ENCODE data around the gene SEMA3E. TPM values are rescaled to one million over a fixed set of nuclear protein-coding genes. Genes with fewer than 3 reads are reported as not detected.

The SEMA3E gene
- total and polyA plus RNA-seq, 7 donors: under 0.01 to 16.3 (median 7.8) TPM

DNA sequence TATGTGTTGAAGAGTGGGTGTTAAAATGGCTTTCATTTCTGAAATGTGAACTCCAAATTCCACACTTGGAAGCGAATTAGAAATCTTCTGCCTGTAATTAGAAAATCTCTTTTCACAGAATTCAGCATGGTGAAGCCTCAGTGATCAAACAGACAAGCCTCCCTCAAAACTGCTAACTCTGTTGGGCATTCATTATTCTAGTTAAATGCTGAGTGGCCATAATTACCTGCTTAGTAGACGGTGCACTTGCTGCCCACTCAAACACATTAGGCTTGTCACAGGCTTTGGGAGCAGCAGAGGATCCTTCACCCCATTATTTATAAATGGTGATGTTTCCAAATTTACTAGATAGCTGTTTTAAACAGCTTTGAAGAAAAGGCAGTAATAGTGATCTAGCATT, 309.0 kb downstream of the SEMA3E start:
- H3K27me3 ChIP-seq: no peaks in the 10 kb centered on the region
- TF ChIP-seq, protein P1, sequence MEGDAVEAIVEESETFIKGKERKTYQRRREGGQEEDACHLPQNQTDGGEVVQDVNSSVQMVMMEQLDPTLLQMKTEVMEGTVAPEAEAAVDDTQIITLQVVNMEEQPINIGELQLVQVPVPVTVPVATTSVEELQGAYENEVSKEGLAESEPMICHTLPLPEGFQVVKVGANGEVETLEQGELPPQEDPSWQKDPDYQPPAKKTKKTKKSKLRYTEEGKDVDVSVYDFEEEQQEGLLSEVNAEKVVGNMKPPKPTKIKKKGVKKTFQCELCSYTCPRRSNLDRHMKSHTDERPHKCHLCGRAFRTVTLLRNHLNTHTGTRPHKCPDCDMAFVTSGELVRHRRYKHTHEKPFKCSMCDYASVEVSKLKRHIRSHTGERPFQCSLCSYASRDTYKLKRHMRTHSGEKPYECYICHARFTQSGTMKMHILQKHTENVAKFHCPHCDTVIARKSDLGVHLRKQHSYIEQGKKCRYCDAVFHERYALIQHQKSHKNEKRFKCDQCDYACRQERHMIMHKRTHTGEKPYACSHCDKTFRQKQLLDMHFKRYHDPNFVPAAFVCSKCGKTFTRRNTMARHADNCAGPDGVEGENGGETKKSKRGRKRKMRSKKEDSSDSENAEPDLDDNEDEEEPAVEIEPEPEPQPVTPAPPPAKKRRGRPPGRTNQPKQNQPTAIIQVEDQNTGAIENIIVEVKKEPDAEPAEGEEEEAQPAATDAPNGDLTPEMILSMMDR (IDR thresholded peaks at IDR 0.05): no peak
- TF ChIP-seq POLR2AphosphoS5 (IDR thresholded peaks at IDR 0.05): no peak
- no peak for TF ChIP-seq EP300 (IDR thresholded peaks at IDR 0.05)
- no peak for TF ChIP-seq POLR2A (IDR thresholded peaks at IDR 0.05)
- H3K9me3 ChIP-seq: no peaks in the 10 kb centered on the region
- no peak overlapping the region for H3K27ac ChIP-seq
- no peak for DNase-seq
- no peak overlapping the region for H3K4me3 ChIP-seq
- H3K4me1 ChIP-seq: no peaks in the 10 kb centered on the region
- intact Hi-C loops (cut with DNase I): no loop called here
- no peaks in the 10 kb centered on the region for H3K36me3 ChIP-seq
- 80 to 87% methylated on average over 2 of the region's 2 CpGs for WGBS, 2 donors

DNA sequence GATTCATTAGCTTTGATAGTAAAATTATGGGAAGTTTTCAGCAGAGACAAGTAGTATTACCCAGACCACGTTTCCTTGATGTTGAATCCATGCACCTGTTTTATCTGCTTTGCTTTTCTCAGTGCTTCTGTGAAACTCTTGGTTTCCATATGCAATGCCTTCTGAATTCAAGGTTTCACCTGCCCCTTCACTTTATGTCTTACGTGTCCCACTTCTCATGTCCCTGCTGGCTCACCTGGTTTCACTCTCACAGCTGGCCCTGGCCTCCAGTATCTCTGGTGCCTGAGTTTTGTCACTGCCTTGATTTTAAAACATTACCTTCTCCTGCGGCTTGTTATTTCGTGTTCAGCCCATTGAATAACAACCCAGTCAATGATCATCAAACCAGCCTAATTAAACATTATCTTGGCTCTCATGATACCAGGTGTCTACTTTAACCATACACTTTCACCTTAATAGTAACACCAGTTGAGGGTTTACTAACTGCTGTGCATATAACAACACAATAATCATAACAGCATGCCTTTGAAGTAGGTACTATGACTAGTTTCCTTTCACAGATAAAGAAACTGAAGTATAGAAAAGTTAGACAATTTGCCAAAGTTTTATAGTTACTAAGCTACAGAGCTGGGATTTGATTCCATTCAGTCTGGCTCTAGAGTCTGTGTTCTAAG, 310.5 kb downstream of the SEMA3E start:
- Histone ChIP-seq H3K36me3 (no peaks in the 10 kb centered on the region), H3K4me3 (no peak overlapping the region), H3K9me3 (no peaks in the 10 kb centered on the region), H3K27me3 (no peaks in the 10 kb centered on the region), H3K27ac (no peak overlapping the region), H3K4me1 (no peaks in the 10 kb centered on the region)
- TF ChIP-seq EP300 (IDR thresholded peaks at IDR 0.05): no peak
- TF ChIP-seq POLR2AphosphoS5 (IDR thresholded peaks at IDR 0.05): no peak
- TF ChIP-seq POLR2A (IDR thresholded peaks at IDR 0.05): no peak
- TF ChIP-seq, protein P1 (IDR thresholded peaks at IDR 0.05): no peak
- no peak for DNase-seq
- intact Hi-C loops (cut with DNase I): no loop called here
- 20 to 65% methylated on average over 4 of the region's 4 CpGs for WGBS, 2 donors

DNA sequence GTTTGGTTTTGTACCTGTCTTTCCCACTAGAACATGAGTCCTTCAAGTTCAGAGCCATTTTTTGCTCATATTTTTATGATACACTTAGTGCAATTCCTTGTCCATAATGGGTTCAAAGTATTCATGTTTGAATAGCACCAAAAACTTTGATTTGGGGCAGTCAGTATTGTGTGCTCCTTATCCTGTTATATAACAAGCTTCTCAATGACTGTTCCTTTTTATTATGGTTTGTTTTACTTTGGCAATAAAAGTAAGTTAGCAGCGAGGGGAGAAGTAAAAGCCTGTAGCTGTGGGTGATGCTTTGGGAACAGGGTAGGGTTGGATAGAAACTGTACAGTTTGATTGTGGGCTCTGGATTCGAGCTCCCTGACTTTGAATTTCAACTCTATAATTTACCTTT, 311.9 kb downstream of the SEMA3E start:
- TF ChIP-seq, protein P1 (IDR thresholded peaks at IDR 0.05): no peak
- TF ChIP-seq POLR2A (IDR thresholded peaks at IDR 0.05) (no peak), EP300 (IDR thresholded peaks at IDR 0.05) (no peak), POLR2AphosphoS5 (IDR thresholded peaks at IDR 0.05) (no peak)
- DNase-seq: no peak
- Histone ChIP-seq H3K9me3 (no peaks in the 10 kb centered on the region), H3K4me1 (no peaks in the 10 kb centered on the region), H3K4me3 (no peak overlapping the region), H3K27me3 (no peaks in the 10 kb centered on the region), H3K27ac (no peak overlapping the region), H3K36me3 (no peaks in the 10 kb centered on the region)
- intact Hi-C loops (cut with DNase I): no loop called here
- 12 to 46% methylated on average over 2 of the region's 2 CpGs for WGBS, 2 donors

DNA sequence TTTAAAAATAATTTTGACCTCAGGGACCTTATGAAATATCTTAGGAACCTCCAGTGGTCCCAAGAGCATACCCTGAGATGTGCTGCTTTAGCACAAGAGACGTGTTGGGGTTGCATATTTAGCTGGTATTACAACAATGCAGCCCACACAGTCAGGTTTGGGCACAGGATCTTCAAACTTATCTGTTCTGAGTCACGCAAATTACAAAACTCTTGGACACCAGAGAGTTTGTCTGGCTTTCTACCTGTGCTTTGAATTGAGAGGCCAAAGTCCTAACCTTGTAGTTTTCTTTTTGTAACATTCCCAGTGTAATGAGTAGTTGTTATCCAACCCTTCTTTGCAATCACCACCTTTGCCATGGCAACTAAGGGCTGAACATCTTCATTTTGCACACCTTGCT, 322.7 kb downstream of the SEMA3E start:
- Histone ChIP-seq H3K36me3 (no peaks in the 10 kb centered on the region), H3K27me3 (no peaks in the 10 kb centered on the region), H3K9me3 (no peaks in the 10 kb centered on the region), H3K27ac (no peak overlapping the region), H3K4me3 (no peak overlapping the region), H3K4me1 (no peaks in the 10 kb centered on the region)
- intact Hi-C loops (cut with DNase I): no loop called here
- TF ChIP-seq POLR2A (IDR thresholded peaks at IDR 0.05) (no peak), EP300 (IDR thresholded peaks at IDR 0.05) (no peak), POLR2AphosphoS5 (IDR thresholded peaks at IDR 0.05) (no peak)
- TF ChIP-seq, protein P1 (IDR thresholded peaks at IDR 0.05): no peak
- DNase-seq: no peak
- WGBS, 2 donors: 73 to 78% methylated on average over 2 of the region's 2 CpGs

DNA sequence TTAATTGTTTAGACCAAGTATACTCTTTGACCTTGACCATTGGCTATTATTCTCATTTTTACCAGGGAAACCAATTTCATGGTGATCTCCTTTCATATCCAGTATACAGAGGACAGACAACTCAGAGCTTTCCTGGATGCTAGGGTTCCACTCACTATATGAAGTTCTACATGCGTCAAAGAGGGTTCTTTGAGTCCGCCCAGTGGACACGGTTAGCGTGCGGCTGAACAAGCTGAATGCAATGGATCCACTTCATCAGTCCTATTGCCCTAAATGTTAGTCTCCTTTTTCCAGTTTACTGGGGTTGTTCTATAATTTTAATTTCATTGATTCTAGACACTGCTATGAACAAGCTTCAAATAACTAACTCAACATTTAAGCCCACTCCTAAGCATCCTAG, 323.9 kb downstream of the SEMA3E start:
- 97 to 98% methylated on average over 5 of the region's 5 CpGs for WGBS, 2 donors
- no peaks in the 10 kb centered on the region for H3K27me3 ChIP-seq
- intact Hi-C loops (cut with DNase I): no loop called here
- no peak for DNase-seq
- H3K36me3 ChIP-seq: no peaks in the 10 kb centered on the region
- TF ChIP-seq POLR2A (IDR thresholded peaks at IDR 0.05): no peak
- TF ChIP-seq POLR2AphosphoS5 (IDR thresholded peaks at IDR 0.05): no peak
- TF ChIP-seq, protein P1 (IDR thresholded peaks at IDR 0.05): no peak
- TF ChIP-seq EP300 (IDR thresholded peaks at IDR 0.05): no peak
- no peak overlapping the region for H3K4me3 ChIP-seq
- H3K27ac ChIP-seq: no peak overlapping the region
- H3K9me3 ChIP-seq: no peaks in the 10 kb centered on the region
- H3K4me1 ChIP-seq: no peaks in the 10 kb centered on the region
